ENCODE data around the gene ELMO1. TPM values are rescaled to one million over a fixed set of nuclear protein-coding genes. Genes with fewer than 3 reads are reported as not detected.

ELMO1 gene
- total and polyA plus RNA-seq, 2 of the 13 experiments (the other 11 are each of a cell fraction or from before 2014, with no cell fraction given) = 0.11 to 0.17 TPM

DNA sequence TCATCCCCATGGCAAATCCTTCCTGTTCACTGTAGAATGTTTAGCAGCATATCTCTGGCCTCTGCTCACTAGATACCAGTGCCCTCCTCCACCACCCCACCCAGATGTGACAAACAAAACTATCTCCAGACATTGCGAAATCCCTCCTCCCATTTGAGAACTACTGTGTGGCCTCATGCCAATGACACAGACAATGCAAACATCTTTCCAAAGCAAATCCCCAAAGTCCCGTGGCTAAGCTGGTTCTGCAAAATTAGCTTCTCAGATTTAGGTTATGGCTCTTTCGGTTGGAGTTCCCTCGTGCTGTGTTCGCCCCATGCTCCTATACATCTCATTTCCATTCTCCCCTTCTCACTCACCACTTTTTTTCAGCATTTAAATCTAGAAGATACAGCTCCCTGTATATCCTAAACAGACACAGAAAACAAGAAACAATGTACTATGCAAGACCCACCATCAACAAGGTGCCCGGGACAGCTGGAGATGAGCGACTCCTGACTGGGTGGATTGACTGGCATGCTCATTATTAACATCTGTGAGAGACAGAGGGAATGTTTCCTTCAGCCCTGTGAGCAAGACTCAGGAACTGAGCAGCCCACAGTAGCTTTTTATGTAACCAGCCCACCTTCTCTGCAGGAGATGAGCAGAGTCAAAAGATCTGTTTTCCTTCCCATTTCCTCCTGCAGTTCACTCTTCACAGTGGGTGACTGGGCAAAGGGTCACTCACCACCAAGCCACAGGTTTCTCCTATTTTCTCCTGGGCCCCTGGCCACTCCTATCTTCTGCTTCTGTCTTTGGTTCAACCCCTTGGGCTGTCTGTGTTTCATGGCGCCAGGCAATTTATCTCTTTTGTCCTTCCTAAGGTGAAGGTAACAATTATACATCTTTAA lies 498.7 kb downstream of the ELMO1 start (continued):
- TF ChIP-seq, protein P1, sequence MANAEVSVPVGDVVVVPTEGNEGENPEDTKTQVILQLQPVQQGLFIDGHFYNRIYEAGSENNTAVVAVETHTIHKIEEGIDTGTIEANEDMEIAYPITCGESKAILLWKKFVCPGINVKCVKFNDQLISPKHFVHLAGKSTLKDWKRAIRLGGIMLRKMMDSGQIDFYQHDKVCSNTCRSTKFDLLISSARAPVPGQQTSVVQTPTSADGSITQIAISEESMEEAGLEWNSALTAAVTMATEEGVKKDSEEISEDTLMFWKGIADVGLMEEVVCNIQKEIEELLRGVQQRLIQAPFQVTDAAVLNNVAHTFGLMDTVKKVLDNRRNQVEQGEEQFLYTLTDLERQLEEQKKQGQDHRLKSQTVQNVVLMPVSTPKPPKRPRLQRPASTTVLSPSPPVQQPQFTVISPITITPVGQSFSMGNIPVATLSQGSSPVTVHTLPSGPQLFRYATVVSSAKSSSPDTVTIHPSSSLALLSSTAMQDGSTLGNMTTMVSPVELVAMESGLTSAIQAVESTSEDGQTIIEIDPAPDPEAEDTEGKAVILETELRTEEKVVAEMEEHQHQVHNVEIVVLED (CRISPR knock-in tag; IDR thresholded peaks at IDR 0.05; ENCODE audit: borderline replicate concordance) = 0 out of 2 replicates have a peak, but pooled peaks have one; percentile 13
- TF ChIP-seq PAWR (CRISPR knock-in tag; IDR thresholded peaks at IDR 0.05; ENCODE audit: borderline replicate concordance) (no peak), KLF12 (CRISPR knock-in tag; IDR thresholded peaks at IDR 0.05; ENCODE audit: borderline replicate concordance) (no peak), MBD4 (IDR thresholded peaks at IDR 0.05; ENCODE audit: borderline replicate concordance, low read length) (peak; percentile 38; the same call in 1 of the 2 replicates), KDM5B (CRISPR knock-in tag; IDR thresholded peaks at IDR 0.05; ENCODE audit: borderline replicate concordance) (no peak), CEBPB (IDR thresholded peaks at IDR 0.05; ENCODE audit: borderline replicate concordance, low read depth, low read length) (peak; percentile 99), TOE1 (CRISPR knock-in tag; IDR thresholded peaks at IDR 0.05) (no peak), ZEB1 (IDR thresholded peaks at IDR 0.05; ENCODE audit: insufficient replicate concordance, low read depth) (no peak), ISL2 (CRISPR knock-in tag; IDR thresholded peaks at IDR 0.05) (peak; percentile 91), ZNF337 (CRISPR knock-in tag; IDR thresholded peaks at IDR 0.05; ENCODE audit: borderline replicate concordance, low read depth) (no peak), NFE2L2 (IDR thresholded peaks at IDR 0.05; ENCODE audit: low read length) (no peak), CENPT (CRISPR knock-in tag; IDR thresholded peaks at IDR 0.05; ENCODE audit: low read depth) (no peak)
- TF ChIP-seq, protein P2, sequence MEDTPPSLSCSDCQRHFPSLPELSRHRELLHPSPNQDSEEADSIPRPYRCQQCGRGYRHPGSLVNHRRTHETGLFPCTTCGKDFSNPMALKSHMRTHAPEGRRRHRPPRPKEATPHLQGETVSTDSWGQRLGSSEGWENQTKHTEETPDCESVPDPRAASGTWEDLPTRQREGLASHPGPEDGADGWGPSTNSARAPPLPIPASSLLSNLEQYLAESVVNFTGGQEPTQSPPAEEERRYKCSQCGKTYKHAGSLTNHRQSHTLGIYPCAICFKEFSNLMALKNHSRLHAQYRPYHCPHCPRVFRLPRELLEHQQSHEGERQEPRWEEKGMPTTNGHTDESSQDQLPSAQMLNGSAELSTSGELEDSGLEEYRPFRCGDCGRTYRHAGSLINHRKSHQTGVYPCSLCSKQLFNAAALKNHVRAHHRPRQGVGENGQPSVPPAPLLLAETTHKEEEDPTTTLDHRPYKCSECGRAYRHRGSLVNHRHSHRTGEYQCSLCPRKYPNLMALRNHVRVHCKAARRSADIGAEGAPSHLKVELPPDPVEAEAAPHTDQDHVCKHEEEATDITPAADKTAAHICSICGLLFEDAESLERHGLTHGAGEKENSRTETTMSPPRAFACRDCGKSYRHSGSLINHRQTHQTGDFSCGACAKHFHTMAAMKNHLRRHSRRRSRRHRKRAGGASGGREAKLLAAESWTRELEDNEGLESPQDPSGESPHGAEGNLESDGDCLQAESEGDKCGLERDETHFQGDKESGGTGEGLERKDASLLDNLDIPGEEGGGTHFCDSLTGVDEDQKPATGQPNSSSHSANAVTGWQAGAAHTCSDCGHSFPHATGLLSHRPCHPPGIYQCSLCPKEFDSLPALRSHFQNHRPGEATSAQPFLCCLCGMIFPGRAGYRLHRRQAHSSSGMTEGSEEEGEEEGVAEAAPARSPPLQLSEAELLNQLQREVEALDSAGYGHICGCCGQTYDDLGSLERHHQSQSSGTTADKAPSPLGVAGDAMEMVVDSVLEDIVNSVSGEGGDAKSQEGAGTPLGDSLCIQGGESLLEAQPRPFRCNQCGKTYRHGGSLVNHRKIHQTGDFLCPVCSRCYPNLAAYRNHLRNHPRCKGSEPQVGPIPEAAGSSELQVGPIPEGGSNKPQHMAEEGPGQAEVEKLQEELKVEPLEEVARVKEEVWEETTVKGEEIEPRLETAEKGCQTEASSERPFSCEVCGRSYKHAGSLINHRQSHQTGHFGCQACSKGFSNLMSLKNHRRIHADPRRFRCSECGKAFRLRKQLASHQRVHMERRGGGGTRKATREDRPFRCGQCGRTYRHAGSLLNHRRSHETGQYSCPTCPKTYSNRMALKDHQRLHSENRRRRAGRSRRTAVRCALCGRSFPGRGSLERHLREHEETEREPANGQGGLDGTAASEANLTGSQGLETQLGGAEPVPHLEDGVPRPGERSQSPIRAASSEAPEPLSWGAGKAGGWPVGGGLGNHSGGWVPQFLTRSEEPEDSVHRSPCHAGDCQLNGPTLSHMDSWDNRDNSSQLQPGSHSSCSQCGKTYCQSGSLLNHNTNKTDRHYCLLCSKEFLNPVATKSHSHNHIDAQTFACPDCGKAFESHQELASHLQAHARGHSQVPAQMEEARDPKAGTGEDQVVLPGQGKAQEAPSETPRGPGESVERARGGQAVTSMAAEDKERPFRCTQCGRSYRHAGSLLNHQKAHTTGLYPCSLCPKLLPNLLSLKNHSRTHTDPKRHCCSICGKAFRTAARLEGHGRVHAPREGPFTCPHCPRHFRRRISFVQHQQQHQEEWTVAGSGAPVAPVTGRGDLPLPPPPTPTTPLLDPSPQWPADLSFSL (CRISPR knock-in tag; IDR thresholded peaks at IDR 0.05) = no peak
- TF ChIP-seq, protein P3, sequence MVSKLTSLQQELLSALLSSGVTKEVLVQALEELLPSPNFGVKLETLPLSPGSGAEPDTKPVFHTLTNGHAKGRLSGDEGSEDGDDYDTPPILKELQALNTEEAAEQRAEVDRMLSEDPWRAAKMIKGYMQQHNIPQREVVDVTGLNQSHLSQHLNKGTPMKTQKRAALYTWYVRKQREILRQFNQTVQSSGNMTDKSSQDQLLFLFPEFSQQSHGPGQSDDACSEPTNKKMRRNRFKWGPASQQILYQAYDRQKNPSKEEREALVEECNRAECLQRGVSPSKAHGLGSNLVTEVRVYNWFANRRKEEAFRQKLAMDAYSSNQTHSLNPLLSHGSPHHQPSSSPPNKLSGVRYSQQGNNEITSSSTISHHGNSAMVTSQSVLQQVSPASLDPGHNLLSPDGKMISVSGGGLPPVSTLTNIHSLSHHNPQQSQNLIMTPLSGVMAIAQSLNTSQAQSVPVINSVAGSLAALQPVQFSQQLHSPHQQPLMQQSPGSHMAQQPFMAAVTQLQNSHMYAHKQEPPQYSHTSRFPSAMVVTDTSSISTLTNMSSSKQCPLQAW (CRISPR knock-in tag; IDR thresholded peaks at IDR 0.05) = peak; percentile 67; the same call in 1 of the 2 replicates
- TF ChIP-seq, protein P4, sequence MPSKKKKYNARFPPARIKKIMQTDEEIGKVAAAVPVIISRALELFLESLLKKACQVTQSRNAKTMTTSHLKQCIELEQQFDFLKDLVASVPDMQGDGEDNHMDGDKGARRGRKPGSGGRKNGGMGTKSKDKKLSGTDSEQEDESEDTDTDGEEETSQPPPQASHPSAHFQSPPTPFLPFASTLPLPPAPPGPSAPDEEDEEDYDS (CRISPR knock-in tag; IDR thresholded peaks at IDR 0.05) = 0 out of 2 replicates have a peak, but pooled peaks have one; percentile 20
- TF ChIP-seq, protein P5, sequence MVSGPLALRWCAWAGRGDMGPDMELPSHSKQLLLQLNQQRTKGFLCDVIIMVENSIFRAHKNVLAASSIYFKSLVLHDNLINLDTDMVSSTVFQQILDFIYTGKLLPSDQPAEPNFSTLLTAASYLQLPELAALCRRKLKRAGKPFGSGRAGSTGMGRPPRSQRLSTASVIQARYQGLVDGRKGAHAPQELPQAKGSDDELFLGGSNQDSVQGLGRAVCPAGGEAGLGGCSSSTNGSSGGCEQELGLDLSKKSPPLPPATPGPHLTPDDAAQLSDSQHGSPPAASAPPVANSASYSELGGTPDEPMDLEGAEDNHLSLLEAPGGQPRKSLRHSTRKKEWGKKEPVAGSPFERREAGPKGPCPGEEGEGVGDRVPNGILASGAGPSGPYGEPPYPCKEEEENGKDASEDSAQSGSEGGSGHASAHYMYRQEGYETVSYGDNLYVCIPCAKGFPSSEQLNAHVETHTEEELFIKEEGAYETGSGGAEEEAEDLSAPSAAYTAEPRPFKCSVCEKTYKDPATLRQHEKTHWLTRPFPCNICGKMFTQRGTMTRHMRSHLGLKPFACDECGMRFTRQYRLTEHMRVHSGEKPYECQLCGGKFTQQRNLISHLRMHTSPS (CRISPR knock-in tag; IDR thresholded peaks at IDR 0.05; ENCODE audit: low read depth) = peak; percentile 79

Measured in HepG2 (cell line).